Testis (tissue), 3 donors: ENCODE data around the gene GUCA1A. TPM values are rescaled to one million over a fixed set of nuclear protein-coding genes. Genes with fewer than 3 reads are reported as not detected.

ENCODE experiments used
- DNase-seq: peaks from one replicate; pipeline ENCODE4 v3.0.0-alpha.2; 2019
- H3K27ac ChIP-seq, 2 donors: fragments of 200-600 bp; sonication (generic); one replicate each; pipeline ENCODE4 v1.5.1; 2019
- H3K27me3 ChIP-seq: fragments of 200-600 bp; sonication (generic); one replicate; pipeline ENCODE4 v1.5.1; 2019
- H3K36me3 ChIP-seq: fragments of 200-600 bp; sonication (generic); one replicate; pipeline ENCODE4 v1.5.1; 2017; ENCODE audit warnings: low read depth; ENCODE audit errors: missing control alignments
- H3K4me1 ChIP-seq: fragments of 200-600 bp; sonication (generic); one replicate; pipeline ENCODE4 v1.5.1; 2019
- H3K4me3 ChIP-seq, 2 donors: fragments of 200-600 bp; sonication (generic); one replicate each; pipeline ENCODE4 v1.5.1; 2017 to 2019
- H3K9me3 ChIP-seq: fragments of 200-600 bp; sonication (generic); one replicate; pipeline ENCODE4 v1.5.1; 2017
- POLR2A ChIP-seq: fragments of 450-650 bp; IDR thresholded peaks from one replicate; pipeline ENCODE4 v1.6.1; 2017; ENCODE audit warnings: antibody characterized with exemption, mild to moderate bottlenecking, moderate library complexity
- WGBS, 2 donors: methylation state at CpG; one replicate each; pipeline ENCODE4 v1.1.5; 2018; 5-methylcytosine and 5-hydroxymethylcytosine counted together
- intact Hi-C: fragments of 100-400 bp; cut with DNase I; formaldehyde crosslinking; loops from one replicate; pipeline ENCODE4 v1.15.1; 2023; ENCODE audit warnings: low total_unique reads
- polyA plus RNA-seq: library from polyadenylated mRNA; stranded (reverse); fragments of 350-450 nt; fragmentation: Illumina TruSeq; extraction: RNeasy Lipid Tissue Mini Kit (QIAGEN cat#74804); gene quantifications from one replicate; pipeline ENCODE4 v1.2.3, GENCODE V29; 2014; ENCODE audit warnings: low read depth, low replicate concordance; ENCODE audit not compliant: insufficient read depth
- total RNA-seq, 2 donors: library from RNA; depleted of rRNA; stranded (reverse); fragments of >200 nt; gene quantifications; one replicate each; pipeline ENCODE4 v1.2.3, GENCODE V29; 2016
- TF ChIP-seq, protein P1 (sequence below), 3 experiments: fragments of 450-650 bp in 2 of 3; fragments of 200-600 bp in 1 of 3; sonication (generic) in 1 of 3; IDR thresholded peaks; one replicate each; pipeline ENCODE4 v1.5.1; 2016 to 2019; ENCODE audit warnings: antibody characterized with exemption in 3 of 3, mild to moderate bottlenecking in 2 of 3, moderate library complexity in 1 of 3

Gene GUCA1A
- total and polyA plus RNA-seq, 3 donors from 2014 or later: 6.7 to 47.0 (median 44.2) TPM

DNA sequence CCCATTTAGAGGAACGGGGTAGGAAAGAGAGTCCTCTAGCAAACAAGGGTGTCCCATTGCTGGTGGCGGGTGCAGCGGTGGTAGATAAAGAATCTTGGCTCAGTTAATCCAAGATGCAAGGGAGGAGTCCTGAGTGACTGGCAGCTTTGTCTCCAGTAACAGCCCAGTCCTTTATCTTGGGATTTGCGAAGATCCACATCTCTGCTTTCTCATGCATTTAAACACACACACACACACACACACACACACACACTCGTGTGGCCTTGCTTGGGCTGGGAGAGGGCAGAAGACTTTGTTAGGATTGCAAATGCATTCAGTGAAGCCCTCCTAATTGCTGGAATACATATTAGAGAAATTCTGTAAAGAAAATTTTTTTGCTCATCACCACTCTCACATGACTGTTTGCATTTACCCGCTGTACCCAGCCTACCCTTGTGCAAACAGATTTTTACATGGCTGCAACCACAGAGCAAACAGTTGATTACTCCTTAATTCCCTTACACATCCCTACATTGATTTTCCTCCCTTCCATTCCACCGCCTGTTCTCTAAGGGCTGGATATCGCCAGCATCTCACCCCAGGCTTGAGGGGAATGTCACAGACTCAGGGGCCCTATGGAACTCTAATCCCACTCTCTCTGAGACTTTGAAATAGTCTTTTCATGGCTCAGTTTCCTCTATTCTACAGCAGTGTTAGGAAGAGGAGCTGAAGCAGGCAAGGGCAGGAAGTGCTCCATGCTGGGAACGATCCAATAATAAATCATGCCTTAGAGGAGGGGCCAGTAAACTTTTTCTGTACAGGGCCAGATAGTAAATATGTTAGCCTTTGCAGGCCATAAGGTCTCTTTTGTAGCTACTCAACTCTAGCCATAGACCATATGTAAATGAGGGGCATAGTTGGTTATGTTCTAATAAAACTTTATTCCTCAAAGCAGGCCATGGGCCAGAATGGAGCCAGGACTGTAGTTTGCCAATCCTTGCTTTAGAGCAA, 34.2 kb upstream of the GUCA1A start:
- no peak overlapping the region for H3K4me3 ChIP-seq
- TF ChIP-seq POLR2A: no peak
- TF ChIP-seq, protein P1, sequence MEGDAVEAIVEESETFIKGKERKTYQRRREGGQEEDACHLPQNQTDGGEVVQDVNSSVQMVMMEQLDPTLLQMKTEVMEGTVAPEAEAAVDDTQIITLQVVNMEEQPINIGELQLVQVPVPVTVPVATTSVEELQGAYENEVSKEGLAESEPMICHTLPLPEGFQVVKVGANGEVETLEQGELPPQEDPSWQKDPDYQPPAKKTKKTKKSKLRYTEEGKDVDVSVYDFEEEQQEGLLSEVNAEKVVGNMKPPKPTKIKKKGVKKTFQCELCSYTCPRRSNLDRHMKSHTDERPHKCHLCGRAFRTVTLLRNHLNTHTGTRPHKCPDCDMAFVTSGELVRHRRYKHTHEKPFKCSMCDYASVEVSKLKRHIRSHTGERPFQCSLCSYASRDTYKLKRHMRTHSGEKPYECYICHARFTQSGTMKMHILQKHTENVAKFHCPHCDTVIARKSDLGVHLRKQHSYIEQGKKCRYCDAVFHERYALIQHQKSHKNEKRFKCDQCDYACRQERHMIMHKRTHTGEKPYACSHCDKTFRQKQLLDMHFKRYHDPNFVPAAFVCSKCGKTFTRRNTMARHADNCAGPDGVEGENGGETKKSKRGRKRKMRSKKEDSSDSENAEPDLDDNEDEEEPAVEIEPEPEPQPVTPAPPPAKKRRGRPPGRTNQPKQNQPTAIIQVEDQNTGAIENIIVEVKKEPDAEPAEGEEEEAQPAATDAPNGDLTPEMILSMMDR (IDR thresholded peaks at IDR 0.05): no peak
- H3K9me3 ChIP-seq: no peaks in the 10 kb centered on the region
- H3K4me1 ChIP-seq: peaks cover 9% of the 10 kb centered on the region
- H3K27ac ChIP-seq: no peak overlapping the region
- no peak for DNase-seq
- H3K27me3 ChIP-seq: no peaks in the 10 kb centered on the region
- 85 to 89% methylated on average over 9 of the region's 9 CpGs for WGBS, 2 donors
- H3K36me3 ChIP-seq: no peaks in the 10 kb centered on the region
- intact Hi-C loops: no loop called here

DNA sequence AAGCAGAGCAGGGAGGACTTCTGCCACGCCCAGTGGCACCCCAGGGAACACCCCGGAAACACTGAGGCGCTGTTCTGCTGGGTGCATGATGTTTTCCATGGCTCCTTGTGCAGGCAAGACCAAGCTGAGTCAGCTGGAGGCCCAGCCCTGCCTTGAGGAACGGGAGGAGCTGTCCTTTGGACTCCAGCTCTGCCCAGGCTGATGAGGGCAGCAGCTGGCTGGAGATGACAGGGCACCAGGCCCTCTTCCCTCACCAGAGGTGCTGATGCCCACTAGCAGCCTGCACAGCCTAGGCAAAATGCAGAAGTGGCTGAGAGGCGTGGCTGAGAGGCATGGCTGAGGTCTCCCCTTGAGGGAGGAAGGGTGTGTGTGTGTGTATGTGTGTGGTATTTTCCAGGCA, 33.1 kb upstream of the GUCA1A start:
- H3K4me3 ChIP-seq: no peak overlapping the region
- H3K27ac ChIP-seq: no peak overlapping the region
- H3K27me3 ChIP-seq: no peaks in the 10 kb centered on the region
- TF ChIP-seq, protein P1 (IDR thresholded peaks at IDR 0.05): no peak
- no peak for TF ChIP-seq POLR2A
- H3K4me1 ChIP-seq: peaks cover 9% of the 10 kb centered on the region
- H3K9me3 ChIP-seq: no peaks in the 10 kb centered on the region
- intact Hi-C loops: no loop called here
- whole genome bisulfite sequencing, 2 donors: 83 to 89% methylated on average over 3 to 4 of the region's 5 CpGs
- no peaks in the 10 kb centered on the region for H3K36me3 ChIP-seq
- no peak for DNase-seq

DNA sequence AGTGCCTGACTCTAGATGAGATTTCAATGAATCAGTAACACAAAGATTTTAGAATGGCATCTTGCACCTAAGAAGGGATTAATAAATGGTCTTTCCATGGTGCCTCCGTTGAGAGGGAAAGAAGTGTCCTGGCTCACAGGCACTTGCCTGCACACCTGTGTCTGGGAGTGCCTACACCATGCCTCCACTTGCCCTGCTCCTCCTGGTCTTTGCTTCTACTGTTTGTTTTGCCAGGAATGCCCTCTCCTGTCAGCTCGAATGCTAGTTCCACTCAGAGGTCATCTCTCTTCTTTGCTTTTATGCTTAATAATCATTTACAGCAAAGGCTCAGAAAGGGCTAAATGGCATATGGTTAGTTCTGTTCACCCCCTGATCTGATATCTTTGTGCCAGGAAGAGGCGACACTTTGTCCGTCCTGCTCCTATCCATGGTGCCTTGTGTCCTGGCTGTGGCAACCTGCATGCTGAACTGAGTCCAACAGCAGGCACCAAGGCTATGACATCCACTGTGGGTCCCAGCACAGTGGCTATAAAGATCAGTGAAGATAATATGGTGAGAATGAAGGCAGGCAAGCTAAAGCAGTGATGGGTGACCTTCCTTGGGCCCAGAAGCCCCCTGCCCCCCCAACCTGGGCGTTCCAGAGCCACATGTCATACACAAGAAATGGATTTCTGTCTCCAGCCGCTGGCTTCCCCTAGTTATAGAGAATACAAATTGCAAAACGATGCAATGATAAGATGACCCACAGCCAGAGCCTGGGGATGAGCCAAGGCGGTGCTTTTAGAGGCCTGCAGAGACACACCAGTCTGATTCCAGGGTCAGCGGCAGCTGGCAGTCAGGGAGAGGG, 32.2 kb upstream of the GUCA1A start:
- H3K4me1 ChIP-seq: peaks cover 9% of the 10 kb centered on the region
- H3K9me3 ChIP-seq: no peaks in the 10 kb centered on the region
- DNase-seq: no peak
- intact Hi-C loops: no loop called here
- H3K36me3 ChIP-seq: no peaks in the 10 kb centered on the region
- 74 to 87% methylated on average over 6 to 9 of the region's 9 CpGs for WGBS, 2 donors
- H3K4me3 ChIP-seq: no peak overlapping the region
- TF ChIP-seq, protein P1 (IDR thresholded peaks at IDR 0.05): no peak
- no peak for TF ChIP-seq POLR2A
- no peak overlapping the region for H3K27ac ChIP-seq
- no peaks in the 10 kb centered on the region for H3K27me3 ChIP-seq

DNA sequence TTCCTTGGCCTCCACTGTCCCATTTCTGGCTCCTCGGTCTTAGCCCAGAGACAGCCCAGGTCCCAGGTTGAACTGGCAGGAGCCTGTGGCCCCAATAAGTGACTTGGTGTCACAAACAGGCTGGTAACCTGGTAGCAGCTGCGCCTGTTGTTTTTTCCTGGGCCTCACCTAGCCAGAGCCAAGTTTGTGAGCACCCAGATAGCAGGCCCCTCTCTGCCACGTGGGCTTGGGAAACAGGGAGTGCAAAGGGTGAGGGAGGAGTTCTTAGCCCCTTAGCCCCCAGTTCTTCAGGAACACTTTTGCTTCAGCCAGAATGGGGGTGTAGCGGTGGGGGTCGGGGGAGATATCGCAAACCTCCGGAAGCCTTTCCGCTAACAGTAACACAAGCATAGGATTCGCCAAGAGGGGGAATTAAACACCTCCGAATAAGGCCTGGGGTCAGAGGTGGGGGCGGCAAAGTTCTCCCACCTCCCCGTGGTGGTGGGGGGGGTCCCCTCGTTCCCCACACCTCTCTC, 31.5 kb upstream of the GUCA1A start:
- intact Hi-C loops: no loop called here
- no peak for TF ChIP-seq POLR2A
- TF ChIP-seq, protein P1 (IDR thresholded peaks at IDR 0.05): no peak
- WGBS, 2 donors: 48 to 62% methylated on average over 7 to 13 of the region's 13 CpGs
- Histone ChIP-seq H3K27me3 (no peaks in the 10 kb centered on the region), H3K4me1 (peaks cover 9% of the 10 kb centered on the region), H3K36me3 (no peaks in the 10 kb centered on the region), H3K4me3 (peak overlapping the region; percentile 31 to 56), H3K27ac (no peak overlapping the region), H3K9me3 (no peaks in the 10 kb centered on the region)
- no peak for DNase-seq
